ENCODE data around the gene PRKG1. TPM values are rescaled to one million over a fixed set of nuclear protein-coding genes. Genes with fewer than 3 reads are reported as not detected.

Gene PRKG1
- polyA plus RNA-seq, 1 donor: 38.2 TPM

GRCh38 chr10:51876503-51876902 is 802.2 kb downstream of the PRKG1 start:
- no peak for DNase-seq (ENCODE audit: low read depth)

- no peak for DNase-seq (ENCODE audit: low read depth)
Observed at GRCh38 chr10:51876979-51877378, 802.7 kb downstream of the PRKG1 start.

- no peak for DNase-seq (ENCODE audit: low read depth)
Observed at GRCh38 chr10:51877636-51878035, 803.3 kb downstream of the PRKG1 start.

GRCh38 chr10:51878695-51879094 is 804.4 kb downstream of the PRKG1 start:
- DNase-seq (ENCODE audit: low read depth): no peak

GRCh38 chr10:51879238-51879637 is 805.0 kb downstream of the PRKG1 start:
- peak; percentile 72 for DNase-seq (ENCODE audit: low read depth)

GRCh38 chr10:51881213-51881612 is 806.9 kb downstream of the PRKG1 start:
- no peak for DNase-seq (ENCODE audit: low read depth)

GRCh38 chr10:51886438-51887068 is 812.3 kb downstream of the PRKG1 start:
- no peak for DNase-seq (ENCODE audit: low read depth)

- DNase-seq (ENCODE audit: low read depth): no peak
Observed at GRCh38 chr10:51888263-51888662, 814.0 kb downstream of the PRKG1 start.

GRCh38 chr10:51892313-51892712 is 818.0 kb downstream of the PRKG1 start:
- DNase-seq (ENCODE audit: low read depth): no peak

GRCh38 chr10:51892965-51893658 is 818.8 kb downstream of the PRKG1 start:
- DNase-seq (ENCODE audit: low read depth): no peak

GRCh38 chr10:51894771-51895578 is 820.7 kb downstream of the PRKG1 start:
- DNase-seq (ENCODE audit: low read depth): no peak

- peak; percentile 80 for DNase-seq (ENCODE audit: low read depth)
Observed at GRCh38 chr10:51896849-51897248, 822.6 kb downstream of the PRKG1 start.

- DNase-seq (ENCODE audit: low read depth): no peak
Observed at GRCh38 chr10:51897560-51897959, 823.3 kb downstream of the PRKG1 start.

- no peak for DNase-seq (ENCODE audit: low read depth)
Observed at GRCh38 chr10:51900180-51900579, 825.9 kb downstream of the PRKG1 start.

GRCh38 chr10:51903675-51904074 is 829.4 kb downstream of the PRKG1 start:
- DNase-seq (ENCODE audit: low read depth): no peak

- DNase-seq (ENCODE audit: low read depth): no peak
Observed at GRCh38 chr10:51905032-51905431, 830.7 kb downstream of the PRKG1 start.

- no peak for DNase-seq (ENCODE audit: low read depth)
Observed at GRCh38 chr10:51907361-51907760, 833.1 kb downstream of the PRKG1 start.

- no peak for DNase-seq (ENCODE audit: low read depth)
Observed at GRCh38 chr10:51910189-51910588, 835.9 kb downstream of the PRKG1 start.

- no peak for DNase-seq (ENCODE audit: low read depth)
Observed at GRCh38 chr10:51910596-51910995, 836.3 kb downstream of the PRKG1 start.

- no peak for DNase-seq (ENCODE audit: low read depth)
Observed at GRCh38 chr10:51911723-51912122, 837.4 kb downstream of the PRKG1 start.

- DNase-seq (ENCODE audit: low read depth): no peak
Observed at GRCh38 chr10:51915031-51915542, 840.8 kb downstream of the PRKG1 start.

GRCh38 chr10:51918440-51918839 is 844.2 kb downstream of the PRKG1 start:
- DNase-seq (ENCODE audit: low read depth): no peak
